Spleen (tissue), 7 donors: Measurements from ENCODE around the gene SEMA3B.

Source experiments
- CTCF ChIP-seq, 11 experiments: fragments of 200-600 bp in 7 of 11; fragments of 450-650 bp in 4 of 11; sonication (generic) in 4 of 11; IDR thresholded peaks in 8 of 11; conservative IDR thresholded peaks in 3 of 11; 1 replicate in 7 of 11; 2 replicates in 4 of 11; pipeline versions ENCODE4 v1.4.0 to v1.8.0; 2016 to 2021; ENCODE audit warnings: antibody characterized with exemption in 11 of 11, inconsistent platforms in 4 of 11, mild to moderate bottlenecking in 1 of 11
- POLR2A ChIP-seq, 3 donors: fragments of 450-650 bp; IDR thresholded peaks; one replicate each; pipeline ENCODE4 v1.5.1; 2017; ENCODE audit warnings: antibody characterized with exemption in 3 of 3, mild to moderate bottlenecking in 1 of 3
- POLR2AphosphoS5 ChIP-seq, 3 donors: sonication (generic); formaldehyde crosslinking; IDR thresholded peaks; one replicate each; pipeline ENCODE4 v1.5.1; 2017; ENCODE audit warnings: antibody characterized with exemption in 3 of 3
- donor health status: DM: no; HTN: no; CAD: no; lungs with moderate emphysema.
- donor health status: DM: no; HTN: no; CAD: no.
- donor health status: DM: no; HTN: no; CAD: no.

- TF ChIP-seq POLR2A (IDR thresholded peaks at IDR 0.05) (no peak), POLR2AphosphoS5 (IDR thresholded peaks at IDR 0.05) (no peak), CTCF (IDR thresholded peaks at IDR 0.05 in 8 of 11, conservative IDR thresholded peaks at IDR 0.05 in 3 of 11) (no peak)
These were observed 7.8 kb downstream of the SEMA3B start for GRCh38 chr3:50276762-50277101.
